Neural cell (in vitro differentiated cells): Measurements from ENCODE around the gene NOSTRIN.

Experiments
- EP300 ChIP-seq: fragments of 450-650 bp; conservative IDR thresholded peaks from 2 replicates; pipeline ENCODE4 v1.6.1; 2014; ENCODE audit warnings: antibody characterized with exemption, mild to moderate bottlenecking, moderate library complexity; ENCODE audit not compliant: poor library complexity, severe bottlenecking
- EZH2 ChIP-seq: fragments of 200-600, 300-800 bp; shearing (Covaris generic), sonication (generic); IDR thresholded peaks from 2 replicates; pipeline ENCODE4 v1.6.1; 2014; ENCODE audit warnings: antibody characterized with exemption, low read length, borderline replicate concordance, mild to moderate bottlenecking; ENCODE audit not compliant: insufficient read depth, poor library complexity, severe bottlenecking
- POLR2AphosphoS5 ChIP-seq: IDR thresholded peaks from 2 replicates; pipeline ENCODE4 v1.6.1; 2012
- TF ChIP-seq, protein P1 (sequence below): IDR thresholded peaks from 2 replicates; pipeline ENCODE4 v1.6.1; 2012; ENCODE audit warnings: borderline replicate concordance
- TF ChIP-seq, protein P2 (sequence below): fragments of 450-650 bp; IDR thresholded peaks from 2 replicates; pipeline ENCODE4 v1.5.1; 2014; ENCODE audit warnings: antibody characterized with exemption, mild to moderate bottlenecking, moderate library complexity; ENCODE audit not compliant: poor library complexity, severe bottlenecking

DNA sequence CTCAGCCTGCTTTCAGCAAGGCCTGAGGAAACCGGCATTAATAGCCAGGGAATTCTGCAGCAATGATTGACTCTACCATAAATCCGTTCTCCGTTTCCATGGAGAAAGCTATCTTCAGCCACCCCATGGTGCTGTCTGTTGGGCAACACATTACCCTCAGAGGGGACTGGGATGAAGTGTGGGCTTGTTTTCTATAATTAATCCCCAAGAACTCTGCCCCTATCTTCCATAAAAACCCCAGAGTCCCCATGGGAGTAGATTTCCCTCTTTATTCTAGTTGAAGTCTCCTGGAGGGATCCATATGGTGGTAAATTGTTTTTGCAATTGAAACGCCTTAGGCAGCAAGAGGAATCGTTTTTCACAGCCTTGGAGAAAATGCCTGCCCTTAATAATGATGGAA is 107.9 kb downstream of the NOSTRIN start:
- TF ChIP-seq, protein P1, sequence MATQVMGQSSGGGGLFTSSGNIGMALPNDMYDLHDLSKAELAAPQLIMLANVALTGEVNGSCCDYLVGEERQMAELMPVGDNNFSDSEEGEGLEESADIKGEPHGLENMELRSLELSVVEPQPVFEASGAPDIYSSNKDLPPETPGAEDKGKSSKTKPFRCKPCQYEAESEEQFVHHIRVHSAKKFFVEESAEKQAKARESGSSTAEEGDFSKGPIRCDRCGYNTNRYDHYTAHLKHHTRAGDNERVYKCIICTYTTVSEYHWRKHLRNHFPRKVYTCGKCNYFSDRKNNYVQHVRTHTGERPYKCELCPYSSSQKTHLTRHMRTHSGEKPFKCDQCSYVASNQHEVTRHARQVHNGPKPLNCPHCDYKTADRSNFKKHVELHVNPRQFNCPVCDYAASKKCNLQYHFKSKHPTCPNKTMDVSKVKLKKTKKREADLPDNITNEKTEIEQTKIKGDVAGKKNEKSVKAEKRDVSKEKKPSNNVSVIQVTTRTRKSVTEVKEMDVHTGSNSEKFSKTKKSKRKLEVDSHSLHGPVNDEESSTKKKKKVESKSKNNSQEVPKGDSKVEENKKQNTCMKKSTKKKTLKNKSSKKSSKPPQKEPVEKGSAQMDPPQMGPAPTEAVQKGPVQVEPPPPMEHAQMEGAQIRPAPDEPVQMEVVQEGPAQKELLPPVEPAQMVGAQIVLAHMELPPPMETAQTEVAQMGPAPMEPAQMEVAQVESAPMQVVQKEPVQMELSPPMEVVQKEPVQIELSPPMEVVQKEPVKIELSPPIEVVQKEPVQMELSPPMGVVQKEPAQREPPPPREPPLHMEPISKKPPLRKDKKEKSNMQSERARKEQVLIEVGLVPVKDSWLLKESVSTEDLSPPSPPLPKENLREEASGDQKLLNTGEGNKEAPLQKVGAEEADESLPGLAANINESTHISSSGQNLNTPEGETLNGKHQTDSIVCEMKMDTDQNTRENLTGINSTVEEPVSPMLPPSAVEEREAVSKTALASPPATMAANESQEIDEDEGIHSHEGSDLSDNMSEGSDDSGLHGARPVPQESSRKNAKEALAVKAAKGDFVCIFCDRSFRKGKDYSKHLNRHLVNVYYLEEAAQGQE, result peak; percentile 100
- TF ChIP-seq, protein P2, sequence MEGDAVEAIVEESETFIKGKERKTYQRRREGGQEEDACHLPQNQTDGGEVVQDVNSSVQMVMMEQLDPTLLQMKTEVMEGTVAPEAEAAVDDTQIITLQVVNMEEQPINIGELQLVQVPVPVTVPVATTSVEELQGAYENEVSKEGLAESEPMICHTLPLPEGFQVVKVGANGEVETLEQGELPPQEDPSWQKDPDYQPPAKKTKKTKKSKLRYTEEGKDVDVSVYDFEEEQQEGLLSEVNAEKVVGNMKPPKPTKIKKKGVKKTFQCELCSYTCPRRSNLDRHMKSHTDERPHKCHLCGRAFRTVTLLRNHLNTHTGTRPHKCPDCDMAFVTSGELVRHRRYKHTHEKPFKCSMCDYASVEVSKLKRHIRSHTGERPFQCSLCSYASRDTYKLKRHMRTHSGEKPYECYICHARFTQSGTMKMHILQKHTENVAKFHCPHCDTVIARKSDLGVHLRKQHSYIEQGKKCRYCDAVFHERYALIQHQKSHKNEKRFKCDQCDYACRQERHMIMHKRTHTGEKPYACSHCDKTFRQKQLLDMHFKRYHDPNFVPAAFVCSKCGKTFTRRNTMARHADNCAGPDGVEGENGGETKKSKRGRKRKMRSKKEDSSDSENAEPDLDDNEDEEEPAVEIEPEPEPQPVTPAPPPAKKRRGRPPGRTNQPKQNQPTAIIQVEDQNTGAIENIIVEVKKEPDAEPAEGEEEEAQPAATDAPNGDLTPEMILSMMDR, result no peak
- TF ChIP-seq POLR2AphosphoS5 (peak; percentile 98), EP300 (peak; percentile 93), EZH2 (no peak)
